HUDEP-2 (cell line): Measurements from ENCODE around the gene SDK1.
"Not testable (repeated sequence)": the region's sequence is repeated elsewhere in the genome, so short reads cannot be mapped to it uniquely, and the experiment has no call there.

Experiments
- DNase-seq, 76 experiments: peaks; one replicate each; lab custom pipeline; 2025; ENCODE audit not compliant: unreplicated experiment in 76 of 76; lab: John Stamatoyannopoulos, UW

The SDK1 gene

GRCh38 chr7:4076701-4077294 is 775.7 kb downstream of the SDK1 start:
- no peak for DNase-seq

- DNase-seq, result no peak
Measured at GRCh38 chr7:4077980-4078379, 776.9 kb downstream of the SDK1 start.

- no peak for DNase-seq
Measured at GRCh38 chr7:4078580-4078979, 777.5 kb downstream of the SDK1 start.

GRCh38 chr7:4079366-4079765 is 778.3 kb downstream of the SDK1 start:
- no peak for DNase-seq

DNA sequence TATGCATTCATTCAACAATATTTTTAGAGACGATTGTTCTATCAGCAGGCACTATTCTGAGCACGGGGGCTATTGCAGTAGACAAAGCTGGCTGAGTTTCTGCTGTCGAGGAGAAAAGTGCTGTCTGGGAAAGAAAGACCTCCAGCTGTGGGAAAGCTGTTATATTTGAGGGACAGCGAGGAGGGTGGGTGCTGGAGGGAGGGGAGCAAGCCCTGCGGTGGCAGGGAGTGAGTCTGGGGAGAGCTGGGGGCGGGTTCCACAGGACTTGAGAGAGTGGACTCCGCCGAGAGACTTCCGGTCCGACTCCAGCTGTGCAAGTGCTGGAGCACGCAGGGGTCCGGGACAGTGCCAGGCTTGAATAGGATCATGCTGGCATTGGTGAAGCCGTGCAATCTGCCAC is 778.9 kb downstream of the SDK1 start:
- no peak for DNase-seq

DNA sequence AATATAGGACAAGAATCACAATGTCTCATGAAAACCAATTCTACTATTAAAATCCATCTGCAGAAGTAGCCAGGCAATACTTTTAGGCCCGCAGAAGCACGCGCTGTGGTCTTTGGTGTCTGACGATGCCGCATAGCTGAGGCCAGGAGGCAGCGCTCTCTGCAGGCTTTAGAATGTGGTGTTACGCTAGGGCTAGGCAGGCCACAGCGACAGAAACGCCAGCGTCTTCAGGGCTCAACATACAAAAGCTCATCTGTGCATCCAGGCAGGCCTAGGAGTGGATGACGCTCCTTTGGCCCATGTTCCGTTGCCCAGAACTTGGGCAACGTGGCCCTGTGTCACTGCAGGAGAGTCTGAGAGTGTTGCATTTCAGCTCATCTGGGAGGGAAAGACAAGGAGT is 779.9 kb downstream of the SDK1 start:
- no peak for DNase-seq

GRCh38 chr7:4083513-4083912 is 782.5 kb downstream of the SDK1 start:
- no peak for DNase-seq

GRCh38 chr7:4084271-4084670 is 783.2 kb downstream of the SDK1 start:
- DNase-seq, result no peak

DNA sequence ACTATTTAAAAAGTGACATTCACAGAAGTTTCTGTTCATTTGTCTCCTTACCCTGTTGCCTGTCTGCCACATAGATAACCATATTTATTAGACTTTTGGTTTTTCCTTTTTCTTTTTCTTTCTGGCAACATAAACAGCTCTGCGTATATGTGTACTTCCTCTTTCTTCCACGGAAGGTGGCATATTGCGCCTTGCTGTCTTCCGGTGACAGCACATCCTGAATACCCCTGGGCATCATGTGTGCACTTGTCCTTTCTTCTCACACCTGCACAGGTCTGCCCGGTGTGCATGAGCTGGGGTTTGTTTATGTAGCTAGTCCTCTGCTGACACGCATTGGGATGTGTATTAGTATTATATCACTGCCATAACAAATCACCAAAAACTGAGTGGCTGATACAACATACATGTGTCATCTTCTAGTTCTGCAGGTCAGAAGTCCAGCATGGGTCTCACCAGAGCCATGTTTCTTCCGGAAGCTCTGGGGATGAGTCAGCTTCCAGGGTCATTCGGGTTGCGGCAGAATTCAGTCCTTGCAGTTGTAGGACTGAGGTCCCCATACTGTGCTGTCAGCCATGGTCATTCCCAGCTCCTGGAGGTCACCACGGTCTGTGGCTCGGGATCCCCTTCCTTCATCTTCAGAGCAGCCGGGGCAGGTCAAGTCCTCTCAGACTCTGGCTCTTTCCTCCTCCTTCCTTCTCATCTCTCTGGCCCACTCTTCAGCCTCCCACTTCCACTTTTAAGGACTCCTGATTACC is 785.1 kb downstream of the SDK1 start:
- DNase-seq, result no peak

GRCh38 chr7:4086723-4087122 is 785.7 kb downstream of the SDK1 start:
- no peak for DNase-seq

DNA sequence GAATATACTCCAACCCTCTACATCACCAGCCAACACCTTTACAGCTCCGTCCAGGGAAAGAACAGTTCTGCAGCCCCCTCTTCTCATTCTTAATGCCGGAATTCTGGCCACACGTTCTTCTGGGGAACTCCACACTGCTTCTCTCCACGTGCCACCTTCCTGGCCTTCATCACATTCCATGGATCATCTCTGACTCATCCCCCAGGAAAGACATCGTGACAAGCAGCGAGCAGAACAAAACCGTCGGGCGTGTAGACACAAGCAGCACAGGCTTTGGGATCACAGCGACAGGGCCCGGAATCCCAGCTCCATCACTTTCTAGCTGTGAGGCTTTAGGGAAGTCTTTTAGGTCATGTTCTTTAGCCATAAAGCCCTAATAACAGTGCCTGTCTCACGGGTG is 790.7 kb downstream of the SDK1 start:
- DNase-seq, result no peak

DNA sequence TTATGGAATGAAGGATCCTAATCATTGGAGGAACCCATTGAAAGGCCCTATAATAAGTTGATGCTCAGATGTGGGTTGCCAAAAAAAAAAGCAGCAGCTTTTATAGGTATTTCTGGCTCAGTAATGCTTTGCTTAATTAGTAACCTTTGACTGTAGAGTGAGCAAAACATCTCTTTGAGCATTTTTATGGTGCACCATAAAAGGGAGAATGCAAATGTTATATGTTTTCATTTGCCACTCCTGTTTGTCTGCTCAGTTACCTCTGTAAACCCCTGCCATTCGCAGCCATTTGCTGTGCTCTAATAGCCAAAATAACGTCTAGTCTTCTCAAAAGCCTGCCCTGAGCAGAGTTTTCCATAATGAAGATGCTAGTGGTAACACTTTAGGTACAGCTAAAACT is 792.0 kb downstream of the SDK1 start:
- no peak for DNase-seq

GRCh38 chr7:4093483-4093882 is 792.4 kb downstream of the SDK1 start:
- DNase-seq, result no peak

GRCh38 chr7:4094158-4094557 is 793.1 kb downstream of the SDK1 start:
- DNase-seq, result not testable (repeated sequence)

DNA sequence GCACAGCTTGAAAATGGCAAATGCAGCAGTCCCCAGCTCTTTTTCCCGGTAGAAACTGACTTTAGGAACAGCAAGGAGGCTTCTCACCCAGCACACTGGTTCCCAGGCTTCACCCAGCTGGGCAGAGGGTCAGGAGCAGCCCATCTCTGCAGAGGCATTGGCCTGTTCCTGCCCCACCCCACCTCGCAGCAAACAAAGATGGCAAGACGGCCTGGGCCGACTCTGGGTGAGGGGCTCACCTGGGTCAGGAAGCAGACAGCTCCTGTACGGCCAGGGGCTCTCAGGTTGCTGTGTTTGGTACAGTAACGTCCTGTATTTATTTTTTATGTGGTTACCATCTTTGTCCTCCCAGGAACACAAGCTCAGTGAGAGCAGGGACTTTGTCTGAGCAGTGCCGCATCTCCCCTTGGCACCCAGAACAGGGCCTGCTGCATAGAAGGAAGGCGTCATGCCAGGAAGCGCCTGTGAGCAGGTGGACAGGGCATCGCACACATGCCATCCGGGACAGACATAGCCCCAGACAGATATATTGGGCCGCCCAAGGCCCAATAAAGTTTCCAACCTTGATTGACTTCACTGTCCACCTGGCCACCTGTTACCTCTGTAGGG is 796.1 kb downstream of the SDK1 start:
- no peak for DNase-seq

- DNase-seq, result no peak
Measured at GRCh38 chr7:4098169-4098568, 797.1 kb downstream of the SDK1 start.

- no peak for DNase-seq
Measured at GRCh38 chr7:4099651-4100050, 798.6 kb downstream of the SDK1 start.

- DNase-seq, result no peak
Measured at GRCh38 chr7:4100148-4100547, 799.1 kb downstream of the SDK1 start.

DNA sequence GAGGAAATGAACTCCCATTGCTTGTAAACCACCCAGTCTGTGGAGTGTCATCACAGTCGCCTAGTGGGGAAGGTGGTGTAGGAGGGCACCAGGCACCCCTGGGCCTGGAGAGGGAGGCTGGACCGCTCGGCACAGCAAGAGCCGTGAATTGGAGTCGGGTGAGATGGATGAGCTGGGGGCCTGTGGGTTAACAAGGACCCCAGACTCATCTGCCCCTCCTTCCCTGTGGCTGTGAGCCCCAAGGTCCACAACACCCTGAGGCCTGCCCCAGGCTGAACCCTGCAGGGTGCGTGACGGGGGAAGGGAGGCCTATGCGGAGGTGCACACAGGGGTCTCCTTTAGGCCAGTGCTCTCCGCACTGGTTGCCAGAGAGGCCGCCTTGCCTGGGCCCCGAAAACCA is 799.6 kb downstream of the SDK1 start:
- DNase-seq, result no peak

DNA sequence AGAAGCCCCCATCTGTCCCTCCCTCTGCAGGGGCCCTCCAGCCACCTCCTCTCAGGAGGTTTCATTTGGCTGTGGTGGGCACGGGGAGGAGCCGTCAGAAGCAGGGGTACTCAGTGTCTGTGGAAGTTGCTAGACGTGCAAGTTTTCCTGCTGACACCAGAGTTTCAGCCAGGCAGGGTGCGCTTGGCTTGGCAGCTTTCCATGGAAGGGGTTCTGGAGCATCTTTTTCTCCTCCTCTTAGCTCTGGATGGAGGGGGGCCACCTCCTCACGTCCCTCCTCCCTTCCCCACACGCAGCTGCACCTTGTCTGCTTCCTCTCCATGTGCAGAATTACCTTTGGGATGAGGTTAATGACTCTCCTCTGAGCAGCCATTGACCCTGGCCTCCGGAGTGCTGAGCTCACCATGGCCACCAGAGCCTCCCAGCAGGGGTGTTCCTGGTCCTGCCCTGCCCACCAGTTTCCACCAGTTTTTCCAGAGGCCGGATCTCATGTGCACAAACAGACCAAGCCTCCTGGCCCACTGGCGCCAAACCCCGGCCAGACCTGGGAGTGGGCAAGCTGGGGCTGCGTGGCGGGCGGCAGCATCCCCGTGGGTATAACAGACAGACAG is 801.3 kb downstream of the SDK1 start:
- DNase-seq, result no peak

DNA sequence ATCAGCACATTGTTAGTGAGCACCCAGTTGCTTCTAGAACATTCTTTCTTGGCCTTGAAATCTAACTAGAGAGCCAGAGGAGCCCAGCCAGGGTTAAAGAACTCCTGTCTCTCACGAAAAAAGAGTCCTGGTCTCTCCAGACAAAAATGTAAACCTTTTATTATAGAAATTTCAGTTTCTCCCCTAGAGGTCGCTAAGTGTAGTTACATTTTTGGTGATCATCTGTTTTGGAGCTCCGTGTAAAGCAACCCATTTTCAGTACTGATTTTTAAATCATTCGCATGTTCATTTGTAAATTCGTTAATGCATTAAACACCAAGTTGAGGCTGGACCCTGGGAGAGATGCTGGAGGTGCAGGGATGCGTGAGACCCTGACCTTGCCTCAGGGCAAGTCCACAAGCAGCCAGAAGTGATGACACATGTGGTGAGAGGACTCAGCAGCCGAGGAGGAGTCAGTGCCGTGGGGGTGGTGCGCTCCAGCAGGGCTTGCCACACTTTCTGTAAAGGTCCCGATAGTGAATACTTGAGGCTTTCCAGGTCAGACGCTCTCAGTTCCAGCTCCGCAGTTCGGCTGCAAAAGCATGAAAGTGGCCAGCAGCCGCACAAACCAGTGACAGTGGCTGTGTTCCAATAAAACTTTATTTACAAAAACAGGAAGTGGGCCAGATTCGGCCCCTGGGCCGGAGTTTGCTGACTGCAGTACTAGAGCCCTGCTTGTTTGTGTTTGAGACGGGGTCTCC is 802.5 kb downstream of the SDK1 start:
- DNase-seq, result no peak
